Germinal center (tissue), 1 donor: ENCODE measurements around the gene TRPM1.
"Not testable (repeated sequence)": the region's sequence is repeated elsewhere in the genome, so short reads cannot be mapped to it uniquely, and the experiment has no call there.

Source experiments
- DNase-seq: peaks from one replicate; pipeline ENCODE4 v3.0.0; 2012; ENCODE audit warnings: mixed read lengths, low spot score

TRPM1 gene

GRCh38 chr15:31125061-31125460, 23.5 kb upstream of the TRPM1 start:
- DNase-seq: no peak

DNA sequence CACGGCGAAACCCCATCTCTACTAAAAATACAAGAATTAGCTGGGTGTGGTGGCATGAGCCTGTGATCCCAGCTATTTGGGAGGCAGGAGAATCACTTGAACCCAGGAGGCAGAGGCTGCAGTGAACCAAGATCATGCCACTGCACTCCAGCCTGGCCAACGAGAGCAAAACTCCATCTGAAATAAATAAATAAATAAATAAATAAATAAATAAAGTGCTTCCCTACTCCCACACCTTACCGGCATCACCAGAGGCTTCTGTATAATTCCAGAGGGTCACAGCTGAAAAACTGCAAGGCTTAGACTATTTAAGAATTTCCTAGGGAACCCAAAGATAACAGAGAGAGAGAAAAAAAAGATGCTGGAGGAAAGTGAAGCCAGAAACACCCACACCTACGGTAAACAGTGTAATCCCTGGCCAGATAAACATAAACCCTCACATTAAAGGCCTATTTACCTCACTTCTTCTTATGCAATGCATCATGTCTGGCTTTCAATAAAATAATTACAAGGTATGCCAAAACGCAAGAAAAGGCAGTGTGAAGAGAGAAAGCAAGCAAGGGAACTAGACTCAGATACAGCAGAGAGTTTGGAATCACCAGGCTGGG, 15.0 kb upstream of the TRPM1 start:
- DNase-seq: no peak

DNA sequence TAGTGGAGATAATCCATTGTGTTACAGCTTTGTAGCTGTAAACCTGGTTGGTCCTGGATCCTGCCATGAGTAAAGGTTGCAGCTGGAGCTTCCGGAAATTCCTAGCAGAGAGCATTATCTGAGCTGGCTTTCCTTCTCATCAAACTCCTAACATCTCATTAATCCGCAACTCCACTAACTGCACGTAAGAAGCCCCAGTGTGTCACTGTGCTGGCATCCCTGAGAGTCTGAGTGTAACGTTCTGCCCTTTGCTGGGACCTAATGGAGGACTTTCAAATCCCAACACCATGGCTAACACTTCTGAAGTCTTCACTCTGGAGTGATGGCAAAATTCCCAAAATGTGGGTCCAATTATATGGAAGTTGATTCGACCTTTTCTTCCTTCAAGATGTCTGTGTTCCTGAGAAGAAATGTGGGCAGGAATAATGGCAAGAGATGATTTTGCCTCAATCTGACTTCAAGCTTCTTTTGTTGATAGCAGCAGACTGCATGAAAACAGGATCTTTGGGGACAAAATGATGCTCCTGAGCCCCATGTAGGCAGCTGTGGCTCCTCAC, 9.6 kb upstream of the TRPM1 start:
- DNase-seq: no peak

DNA sequence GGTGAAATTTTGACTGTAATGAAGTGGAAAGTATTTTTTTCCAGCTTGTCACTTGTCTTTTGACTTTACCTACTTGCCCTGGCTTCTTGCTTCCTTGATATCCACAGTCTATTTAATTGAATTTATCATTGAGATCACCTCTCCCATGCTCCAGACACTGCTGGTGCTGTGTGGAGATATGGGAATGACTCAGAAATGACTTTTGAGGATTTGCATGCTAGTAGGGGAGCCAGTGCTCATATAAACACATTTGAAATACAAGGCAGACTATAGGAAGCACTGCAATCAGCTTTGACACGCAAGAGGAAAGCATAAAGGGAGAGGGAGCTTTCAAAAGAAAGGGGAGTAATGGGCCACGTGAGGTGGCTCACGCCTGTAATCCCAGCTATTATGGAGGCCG, 7.3 kb upstream of the TRPM1 start:
- DNase-seq: no peak

- no peak for DNase-seq
Observed at GRCh38 chr15:31106495-31107300, 5.2 kb upstream of the TRPM1 start.

DNA sequence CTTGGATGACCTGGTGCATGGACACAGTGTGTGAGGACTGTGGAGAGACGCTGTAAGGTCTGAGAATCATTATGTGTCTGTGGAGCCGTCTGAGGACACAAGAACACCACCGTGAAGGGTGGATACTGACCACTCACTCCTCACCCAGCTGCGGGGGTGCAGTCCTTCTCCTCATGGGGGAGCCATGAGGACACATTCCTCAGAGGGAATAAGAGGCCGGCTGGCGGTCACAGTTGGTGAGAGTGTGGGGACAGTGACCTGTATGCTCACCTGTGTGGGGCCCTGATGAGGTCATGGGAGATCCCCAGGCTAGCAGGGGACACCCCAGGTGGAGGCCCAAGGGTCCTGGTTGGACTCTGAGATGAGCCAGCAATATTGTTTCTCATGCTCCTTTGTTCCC, 2.5 kb upstream of the TRPM1 start:
- DNase-seq: no peak

- DNase-seq: no peak
Observed at GRCh38 chr15:31102374-31103342, 1.1 kb upstream of the TRPM1 start.

- no peak for DNase-seq
Observed at GRCh38 chr15:31102039-31102321, 455 bp upstream of the TRPM1 start.

DNA sequence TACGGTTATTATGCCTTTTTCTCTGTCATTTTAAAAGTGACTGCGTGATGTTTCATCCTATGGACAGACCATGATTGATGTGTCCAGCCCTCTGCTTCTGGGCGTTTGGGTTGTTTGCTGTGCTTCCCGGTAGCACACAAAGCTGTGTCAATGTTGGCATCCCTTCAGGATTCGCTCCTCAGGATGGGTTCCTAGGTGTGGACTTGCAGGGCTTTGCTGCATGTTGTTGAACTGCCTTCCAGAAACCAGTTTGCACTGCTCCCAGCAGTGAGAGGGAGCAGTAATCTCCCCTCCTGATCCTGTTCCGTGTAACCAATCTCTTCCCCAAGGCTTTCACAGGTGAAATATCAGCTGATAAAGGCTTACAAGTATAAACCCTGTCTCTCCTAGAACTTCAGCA, 787 bp downstream of the TRPM1 start:
- DNase-seq: no peak

GRCh38 chr15:31098953-31099740, 2.4 kb downstream of the TRPM1 start:
- no peak for DNase-seq

DNA sequence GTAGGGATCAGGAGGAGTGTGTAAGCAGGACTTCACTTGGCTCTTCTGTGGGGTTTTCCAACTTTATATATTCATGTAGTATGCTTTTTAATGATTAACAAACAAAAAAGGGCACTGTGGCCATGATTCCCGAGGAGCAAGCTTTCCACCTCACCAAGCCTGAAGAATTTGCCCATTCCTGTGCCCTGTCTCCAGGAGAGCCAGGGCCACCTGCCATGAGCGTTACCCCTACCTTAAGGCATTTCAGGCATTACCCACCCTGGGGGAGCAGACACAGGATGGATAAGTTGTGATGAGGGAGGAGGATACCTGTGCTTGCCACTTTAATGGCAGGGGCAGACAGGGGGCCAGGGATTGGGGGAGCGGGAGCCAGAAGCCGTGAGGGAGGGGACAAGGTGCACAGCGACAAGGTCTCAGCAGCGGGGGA, 3.0 kb downstream of the TRPM1 start:
- no peak for DNase-seq

GRCh38 chr15:31096563-31096962, 5.0 kb downstream of the TRPM1 start:
- DNase-seq: no peak

DNA sequence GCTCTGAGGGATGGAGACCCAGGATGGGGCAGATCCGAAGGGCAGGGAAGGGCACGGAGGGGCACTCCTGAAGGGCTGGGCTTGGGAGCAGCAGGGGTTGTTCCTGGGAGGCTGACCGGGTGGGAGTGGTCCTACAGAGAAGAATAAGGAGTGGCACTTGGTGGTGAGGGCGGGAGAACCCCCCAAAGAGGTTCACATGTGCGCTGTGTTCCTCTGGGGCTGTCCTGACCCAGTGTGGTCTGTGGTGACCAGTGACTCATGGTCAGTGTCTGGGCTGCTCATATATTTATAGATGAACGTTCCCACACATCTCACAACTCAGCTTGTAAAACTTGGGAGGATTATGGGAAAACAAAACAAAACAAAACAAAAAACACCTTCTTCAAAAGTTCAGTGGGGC, 10.0 kb downstream of the TRPM1 start:
- no peak for DNase-seq

DNA sequence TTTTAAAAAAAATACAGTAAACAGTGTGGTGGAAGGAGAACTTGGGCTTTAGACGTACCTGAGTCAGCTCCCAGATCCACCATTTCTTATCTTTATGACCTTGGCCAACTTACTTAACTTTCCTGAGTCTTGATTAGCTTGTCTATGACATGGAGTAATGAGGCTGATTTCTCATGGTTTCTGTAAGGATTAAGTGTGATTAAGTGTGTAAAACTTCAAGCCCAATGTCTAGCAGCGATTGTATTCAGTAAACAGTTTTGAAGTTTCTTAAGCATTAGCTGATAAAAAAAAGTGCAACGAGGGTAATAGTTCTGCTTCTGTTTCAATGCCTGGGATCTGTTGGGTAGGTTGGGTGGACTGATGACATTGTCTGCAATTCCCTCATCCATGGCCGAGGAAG, 10.8 kb downstream of the TRPM1 start:
- no peak for DNase-seq

GRCh38 chr15:31089368-31090047, 12.0 kb downstream of the TRPM1 start:
- DNase-seq: no peak

GRCh38 chr15:31088672-31089367, 12.7 kb downstream of the TRPM1 start:
- DNase-seq: no peak

- DNase-seq: not testable (repeated sequence)
Observed at GRCh38 chr15:31088041-31088440, 13.5 kb downstream of the TRPM1 start.

DNA sequence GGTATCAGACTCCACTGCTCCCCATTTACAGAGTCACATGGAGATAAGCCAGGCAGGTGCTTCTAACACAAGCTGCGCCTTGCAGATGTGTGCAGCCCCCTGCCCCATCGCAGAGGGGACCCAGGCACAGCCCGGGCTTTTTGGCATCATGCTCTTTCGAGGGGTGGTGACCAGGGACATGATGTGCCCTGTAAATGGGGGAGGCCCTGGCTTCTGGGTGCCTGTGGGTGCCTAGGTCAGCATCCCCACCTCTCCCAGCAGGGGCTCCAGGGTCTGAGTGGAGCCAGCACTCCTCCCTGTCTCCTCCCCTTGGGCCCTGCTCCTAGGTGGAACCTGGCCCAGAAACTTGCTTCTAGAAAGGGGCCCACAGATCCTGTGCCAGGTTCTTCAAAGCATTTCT, 15.2 kb downstream of the TRPM1 start:
- no peak for DNase-seq

GRCh38 chr15:31085359-31085758, 16.2 kb downstream of the TRPM1 start:
- no peak for DNase-seq

DNA sequence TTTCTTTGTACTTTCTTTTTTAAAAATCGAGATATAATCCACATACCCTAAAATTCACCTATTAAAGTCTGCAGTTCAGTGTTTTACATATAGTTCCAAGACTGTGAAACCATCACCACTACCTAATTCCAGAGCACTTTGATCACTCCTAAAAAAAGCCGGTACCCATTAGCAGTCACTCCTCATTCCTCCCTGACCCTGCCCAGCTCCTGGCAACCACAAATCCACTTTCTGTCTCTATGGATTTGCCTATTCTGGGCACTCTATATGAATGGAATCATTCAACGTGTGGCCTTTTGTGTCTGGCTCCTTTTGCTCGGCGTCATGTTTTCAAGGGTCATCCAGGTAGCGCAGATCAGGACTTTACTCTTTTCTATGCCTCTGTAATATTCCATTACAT, 17.3 kb downstream of the TRPM1 start:
- no peak for DNase-seq

- DNase-seq: no peak
Observed at GRCh38 chr15:31083370-31083780, 18.1 kb downstream of the TRPM1 start.
